Upper lobe of left lung (tissue), 6 donors: Measurements from ENCODE around the gene STH. TPM values are rescaled to one million over a fixed set of nuclear protein-coding genes. Genes with fewer than 3 reads are reported as not detected.

Experiments
- ATAC-seq, 2 donors: fragments of 200-7000 bp; cut with Tn5 transposase; one replicate each; pipeline ENCODE4 v1.9.1; 2022; ENCODE audit warnings: mild to moderate bottlenecking in 2 of 2, moderate library complexity in 2 of 2; ENCODE audit not compliant: low FRiP score in 2 of 2
- DNase-seq, 2 donors: peaks; one replicate each; pipeline ENCODE4 v3.0.0-alpha.2; 2019 to 2020
- H3K27ac ChIP-seq, 4 donors: fragments of 200-600 bp; sonication (generic); one replicate each; pipeline ENCODE4 v1.5.1; 2016 to 2019
- H3K27me3 ChIP-seq, 4 donors: fragments of 200-600 bp; sonication (generic); one replicate each; pipeline ENCODE4 v1.5.1; 2017 to 2019
- H3K36me3 ChIP-seq, 4 donors: fragments of 200-600 bp; sonication (generic); one replicate each; pipeline ENCODE4 v1.5.1; 2016 to 2019
- H3K4me1 ChIP-seq, 4 donors: fragments of 200-600 bp; sonication (generic); one replicate each; pipeline ENCODE4 v1.5.1; 2018 to 2019
- H3K4me3 ChIP-seq, 4 donors: fragments of 200-600 bp; sonication (generic); one replicate each; pipeline ENCODE4 v1.5.1; 2017 to 2019; ENCODE audit warnings: mild to moderate bottlenecking in 2 of 4, moderate library complexity in 1 of 4
- H3K9me3 ChIP-seq, 4 donors: fragments of 200-600 bp; sonication (generic); one replicate each; pipeline ENCODE4 v1.5.1; 2018 to 2019
- EP300 ChIP-seq, 4 donors: sonication (generic); formaldehyde crosslinking; IDR thresholded peaks; one replicate each; pipeline ENCODE4 v1.5.1; 2017; ENCODE audit warnings: antibody characterized with exemption in 4 of 4, control low read depth in 2 of 4
- POLR2A ChIP-seq, 4 donors: fragments of 450-650 bp; IDR thresholded peaks; one replicate each; pipeline ENCODE4 v1.5.1; 2016 to 2017; ENCODE audit warnings: antibody characterized with exemption in 4 of 4, mild to moderate bottlenecking in 2 of 4
- POLR2AphosphoS5 ChIP-seq, 2 donors: sonication (generic); formaldehyde crosslinking; IDR thresholded peaks; one replicate each; pipeline ENCODE4 v1.5.1; 2017; ENCODE audit warnings: antibody characterized with exemption in 2 of 2
- WGBS, 2 donors: methylation state at CpG; one replicate each; pipeline ENCODE4 v1.1.5; 2017 to 2018; 5-methylcytosine and 5-hydroxymethylcytosine counted together
- total RNA-seq, 6 donors: library from RNA; depleted of rRNA in 4 of 6; stranded (reverse); fragments of >200 nt in 4 of 6; gene quantifications; one replicate each; pipeline versions ENCODE4 v1.1.0 to v1.2.1, GENCODE V29; 2016 to 2021
- TF ChIP-seq, protein P1 (sequence below), 6 experiments: fragments of 450-650 bp in 4 of 6; fragments of 200-600 bp in 2 of 6; sonication (generic) in 2 of 6; IDR thresholded peaks; one replicate each; pipeline ENCODE4 v1.5.1; 2016 to 2019; ENCODE audit warnings: antibody characterized with exemption in 6 of 6
- donor health status: DM: no; HTN: no; CAD: no; lungs with moderate emphysema.
- donor health status: DM: no; HTN: yes; CAD: no; lungs with severe emphysema.

STH gene
- total RNA-seq, 6 donors from 2014 or later, result not detected

DNA sequence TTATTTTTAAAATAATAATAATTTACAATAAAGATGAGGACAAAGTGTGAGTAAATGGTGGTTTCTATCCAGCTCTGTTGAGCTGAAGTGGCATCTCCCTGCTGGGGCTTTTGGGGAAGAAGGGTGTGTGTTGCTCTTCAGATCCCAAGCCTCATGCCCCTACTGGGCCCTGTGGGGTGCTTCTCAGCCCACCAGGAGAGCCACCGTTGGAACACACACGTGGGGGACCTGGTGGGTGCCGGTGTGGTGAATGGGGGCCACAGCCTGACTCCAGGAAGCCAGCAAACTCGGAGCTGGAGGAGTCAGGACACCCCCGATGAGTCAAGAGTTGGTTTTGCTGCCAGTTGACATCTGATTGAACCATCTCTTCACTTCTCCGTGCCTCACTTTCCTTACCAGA, 37.8 kb upstream of the STH start:
- TF ChIP-seq EP300 (IDR thresholded peaks at IDR 0.05) (no peak), POLR2A (IDR thresholded peaks at IDR 0.05) (no peak), POLR2AphosphoS5 (IDR thresholded peaks at IDR 0.05) (no peak)
- TF ChIP-seq, protein P1, sequence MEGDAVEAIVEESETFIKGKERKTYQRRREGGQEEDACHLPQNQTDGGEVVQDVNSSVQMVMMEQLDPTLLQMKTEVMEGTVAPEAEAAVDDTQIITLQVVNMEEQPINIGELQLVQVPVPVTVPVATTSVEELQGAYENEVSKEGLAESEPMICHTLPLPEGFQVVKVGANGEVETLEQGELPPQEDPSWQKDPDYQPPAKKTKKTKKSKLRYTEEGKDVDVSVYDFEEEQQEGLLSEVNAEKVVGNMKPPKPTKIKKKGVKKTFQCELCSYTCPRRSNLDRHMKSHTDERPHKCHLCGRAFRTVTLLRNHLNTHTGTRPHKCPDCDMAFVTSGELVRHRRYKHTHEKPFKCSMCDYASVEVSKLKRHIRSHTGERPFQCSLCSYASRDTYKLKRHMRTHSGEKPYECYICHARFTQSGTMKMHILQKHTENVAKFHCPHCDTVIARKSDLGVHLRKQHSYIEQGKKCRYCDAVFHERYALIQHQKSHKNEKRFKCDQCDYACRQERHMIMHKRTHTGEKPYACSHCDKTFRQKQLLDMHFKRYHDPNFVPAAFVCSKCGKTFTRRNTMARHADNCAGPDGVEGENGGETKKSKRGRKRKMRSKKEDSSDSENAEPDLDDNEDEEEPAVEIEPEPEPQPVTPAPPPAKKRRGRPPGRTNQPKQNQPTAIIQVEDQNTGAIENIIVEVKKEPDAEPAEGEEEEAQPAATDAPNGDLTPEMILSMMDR (IDR thresholded peaks at IDR 0.05), result no peak
- Histone ChIP-seq H3K4me1 (no peaks in the 10 kb centered on the region), H3K36me3 (no peaks in the 10 kb centered on the region), H3K27me3 (no peaks in the 10 kb centered on the region), H3K9me3 (no peaks in the 10 kb centered on the region), H3K27ac (no peak overlapping the region), H3K4me3 (no peak overlapping the region)
- ATAC-seq (no peak), DNase-seq (no peak)
- 77 to 80% methylated on average over 3 to 6 of the region's 6 CpGs for WGBS, 2 donors

DNA sequence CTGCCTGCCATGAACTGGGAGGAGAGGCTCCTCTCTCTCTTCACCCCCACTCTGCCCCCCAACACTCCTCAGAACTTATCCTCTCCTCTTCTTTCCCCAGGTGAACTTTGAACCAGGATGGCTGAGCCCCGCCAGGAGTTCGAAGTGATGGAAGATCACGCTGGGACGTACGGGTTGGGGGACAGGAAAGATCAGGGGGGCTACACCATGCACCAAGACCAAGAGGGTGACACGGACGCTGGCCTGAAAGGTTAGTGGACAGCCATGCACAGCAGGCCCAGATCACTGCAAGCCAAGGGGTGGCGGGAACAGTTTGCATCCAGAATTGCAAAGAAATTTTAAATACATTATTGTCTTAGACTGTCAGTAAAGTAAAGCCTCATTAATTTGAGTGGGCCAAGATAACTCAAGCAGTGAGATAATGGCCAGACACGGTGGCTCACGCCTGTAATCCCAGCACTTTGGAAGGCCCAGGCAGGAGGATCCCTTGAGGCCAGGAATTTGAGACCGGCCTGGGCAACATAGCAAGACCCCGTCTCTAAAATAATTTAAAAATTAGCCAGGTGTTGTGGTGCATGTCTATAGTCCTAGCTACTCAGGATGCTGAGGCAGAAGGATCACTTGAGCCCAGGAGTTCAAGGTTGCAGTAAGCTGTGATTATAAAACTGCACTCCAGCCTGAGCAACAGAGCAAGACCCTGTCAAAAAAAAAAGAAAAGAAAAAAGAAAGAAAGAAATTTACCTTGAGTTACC, 36.7 kb upstream of the STH start:
- DNase-seq (no peak), ATAC-seq (peak in 1 of 2 donors; percentile 57)
- no peaks in the 10 kb centered on the region for H3K36me3 ChIP-seq
- H3K27ac ChIP-seq, result no peak overlapping the region
- H3K4me3 ChIP-seq, result no peak overlapping the region
- no peaks in the 10 kb centered on the region for H3K4me1 ChIP-seq
- no peaks in the 10 kb centered on the region for H3K27me3 ChIP-seq
- TF ChIP-seq POLR2AphosphoS5 (IDR thresholded peaks at IDR 0.05), result no peak
- TF ChIP-seq, protein P1 (IDR thresholded peaks at IDR 0.05), result no peak
- no peak for TF ChIP-seq EP300 (IDR thresholded peaks at IDR 0.05)
- TF ChIP-seq POLR2A (IDR thresholded peaks at IDR 0.05), result no peak
- WGBS, 2 donors, result 87 to 93% methylated on average over 10 to 12 of the region's 12 CpGs
- H3K9me3 ChIP-seq, result no peaks in the 10 kb centered on the region

DNA sequence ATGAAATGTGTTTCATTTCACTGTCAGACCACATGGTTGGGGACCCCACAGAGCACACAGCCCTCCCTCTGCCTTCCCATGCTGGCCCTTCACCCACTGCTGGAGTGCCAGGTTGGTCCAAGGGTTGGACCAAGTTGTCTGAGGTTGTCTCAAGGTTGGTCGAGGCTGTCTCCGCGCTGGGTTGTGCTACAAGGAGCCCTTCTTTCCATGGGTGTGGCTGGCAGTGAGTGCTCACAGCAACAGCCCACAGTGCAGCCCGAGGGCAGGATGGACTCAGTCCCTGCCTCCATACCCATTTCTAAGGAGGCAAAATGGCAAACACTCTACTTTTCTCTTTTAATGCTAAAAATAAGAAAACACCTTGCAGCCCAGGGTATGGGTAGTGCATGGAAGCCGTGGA, 35.8 kb upstream of the STH start:
- no peak overlapping the region for H3K4me3 ChIP-seq
- H3K4me1 ChIP-seq, result no peaks in the 10 kb centered on the region
- no peak for ATAC-seq
- H3K27ac ChIP-seq, result no peak overlapping the region
- TF ChIP-seq EP300 (IDR thresholded peaks at IDR 0.05) (no peak), POLR2AphosphoS5 (IDR thresholded peaks at IDR 0.05) (no peak), POLR2A (IDR thresholded peaks at IDR 0.05) (no peak)
- TF ChIP-seq, protein P1 (IDR thresholded peaks at IDR 0.05), result no peak
- no peaks in the 10 kb centered on the region for H3K9me3 ChIP-seq
- H3K27me3 ChIP-seq, result no peaks in the 10 kb centered on the region
- no peak for DNase-seq
- no peaks in the 10 kb centered on the region for H3K36me3 ChIP-seq
- WGBS, 2 donors, result 84 to 86% methylated on average over 5 of the region's 5 CpGs

DNA sequence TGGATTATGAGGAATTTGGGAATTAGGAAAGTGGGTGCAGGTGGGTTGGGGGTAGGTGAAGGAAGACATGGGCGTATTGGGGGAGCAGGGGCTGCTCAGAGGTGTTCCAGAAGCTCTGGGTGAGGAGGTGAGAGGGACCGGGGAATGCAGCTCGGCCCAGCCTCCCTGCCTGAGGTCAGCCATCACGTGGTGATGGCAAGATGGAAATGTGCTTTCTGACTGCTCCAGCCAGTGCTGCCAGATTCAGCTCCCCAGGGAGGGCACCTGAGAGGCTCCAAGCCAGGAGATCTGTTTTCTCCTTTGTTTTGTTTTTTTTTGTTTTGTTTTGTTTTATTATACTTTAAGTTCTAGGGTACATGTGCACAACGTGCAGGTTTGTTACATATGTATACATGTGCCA, 35.2 kb upstream of the STH start:
- TF ChIP-seq, protein P1 (IDR thresholded peaks at IDR 0.05), result no peak
- TF ChIP-seq EP300 (IDR thresholded peaks at IDR 0.05) (no peak), POLR2A (IDR thresholded peaks at IDR 0.05) (no peak), POLR2AphosphoS5 (IDR thresholded peaks at IDR 0.05) (no peak)

DNA sequence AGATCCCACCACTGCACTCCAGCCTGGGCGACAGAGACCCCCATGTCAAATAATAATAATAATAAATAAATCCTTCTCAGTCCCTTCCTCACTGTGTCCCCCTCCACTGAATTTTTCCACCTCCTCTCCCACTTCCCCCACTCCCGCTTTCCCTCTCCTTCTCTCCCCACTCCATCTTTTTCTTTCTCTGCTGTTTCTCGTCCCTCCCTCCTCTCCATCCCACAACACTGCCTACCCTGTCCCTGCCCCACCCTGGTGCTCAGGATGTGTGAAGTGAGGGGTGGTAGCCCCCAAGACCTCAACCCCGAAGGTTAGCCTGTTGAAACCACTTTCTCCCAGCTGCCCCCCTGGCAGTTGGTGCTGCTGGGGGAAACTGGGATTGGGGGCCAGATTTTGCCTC, 34.4 kb upstream of the STH start:
- WGBS, 2 donors, result 80 to 85% methylated on average over 4 of the region's 4 CpGs
- DNase-seq, result no peak

More for the DNA sequence above, 35.2 kb upstream of the STH start:
- no peak overlapping the region for H3K27ac ChIP-seq
- 66 to 72% methylated on average over 5 of the region's 5 CpGs for WGBS, 2 donors
- ATAC-seq (no peak), DNase-seq (no peak)
- H3K4me3 ChIP-seq, result no peak overlapping the region
- H3K36me3 ChIP-seq, result no peaks in the 10 kb centered on the region
- H3K9me3 ChIP-seq, result no peaks in the 10 kb centered on the region
- no peaks in the 10 kb centered on the region for H3K4me1 ChIP-seq
- H3K27me3 ChIP-seq, result no peaks in the 10 kb centered on the region

More for the DNA sequence above, 34.4 kb upstream of the STH start:
- TF ChIP-seq, protein P1 (IDR thresholded peaks at IDR 0.05), result no peak
- TF ChIP-seq EP300 (IDR thresholded peaks at IDR 0.05) (no peak), POLR2AphosphoS5 (IDR thresholded peaks at IDR 0.05) (no peak), POLR2A (IDR thresholded peaks at IDR 0.05) (no peak)
- H3K36me3 ChIP-seq, result no peaks in the 10 kb centered on the region
- no peak for ATAC-seq
- no peaks in the 10 kb centered on the region for H3K4me1 ChIP-seq
- H3K4me3 ChIP-seq, result no peak overlapping the region
- no peaks in the 10 kb centered on the region for H3K9me3 ChIP-seq
- H3K27ac ChIP-seq, result no peak overlapping the region
- no peaks in the 10 kb centered on the region for H3K27me3 ChIP-seq
